ENCODE data around the gene POLR2M.

POLR2M gene

DNA sequence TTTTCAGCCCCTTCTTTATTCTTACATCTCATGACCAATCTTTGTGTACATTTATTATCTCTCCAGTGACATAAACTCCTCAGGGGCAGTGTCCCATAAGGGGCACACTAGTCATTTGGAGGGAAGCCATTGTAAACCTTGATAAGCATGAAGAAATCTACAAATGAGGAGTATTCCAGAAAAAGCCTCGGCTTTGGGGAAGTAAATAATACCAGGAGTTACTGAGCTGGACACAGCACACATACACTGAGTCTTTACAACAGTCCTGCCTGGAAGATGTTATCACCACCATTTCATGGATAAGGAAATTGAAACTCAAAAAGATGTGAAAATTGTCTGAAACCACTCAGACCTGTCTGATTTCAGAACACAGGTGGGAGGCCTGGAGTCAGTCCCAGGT, 15.4 kb upstream of the POLR2M start:
- FAIRE-seq (no peak), DNase-seq (ENCODE audit: low spot score) (no peak)

DNA sequence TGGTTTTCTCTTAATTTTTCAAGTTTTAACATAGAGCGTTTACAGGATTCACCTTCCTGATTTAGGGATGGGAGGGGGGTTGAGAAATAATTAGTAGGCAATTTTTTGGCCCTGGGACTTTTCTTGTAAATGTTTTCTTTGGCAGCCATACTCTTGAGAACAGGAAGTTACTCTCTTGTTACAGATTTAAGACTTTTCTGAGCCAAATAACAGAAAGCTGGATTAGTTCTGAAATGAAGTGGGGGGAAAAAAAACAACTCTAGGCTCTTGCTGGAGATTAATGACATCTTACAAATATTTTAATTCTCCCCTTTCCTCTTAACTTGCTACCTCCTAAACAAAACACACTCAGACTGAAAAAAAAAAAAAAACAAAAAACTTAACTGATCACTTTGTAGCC, 13.8 kb upstream of the POLR2M start:
- DNase-seq (ENCODE audit: low spot score) (no peak), FAIRE-seq (no peak)

- DNase-seq (ENCODE audit: low spot score) (no peak), FAIRE-seq (no peak)
Measured at GRCh38 chr15:57694279-57694678, 12.2 kb upstream of the POLR2M start.

DNA sequence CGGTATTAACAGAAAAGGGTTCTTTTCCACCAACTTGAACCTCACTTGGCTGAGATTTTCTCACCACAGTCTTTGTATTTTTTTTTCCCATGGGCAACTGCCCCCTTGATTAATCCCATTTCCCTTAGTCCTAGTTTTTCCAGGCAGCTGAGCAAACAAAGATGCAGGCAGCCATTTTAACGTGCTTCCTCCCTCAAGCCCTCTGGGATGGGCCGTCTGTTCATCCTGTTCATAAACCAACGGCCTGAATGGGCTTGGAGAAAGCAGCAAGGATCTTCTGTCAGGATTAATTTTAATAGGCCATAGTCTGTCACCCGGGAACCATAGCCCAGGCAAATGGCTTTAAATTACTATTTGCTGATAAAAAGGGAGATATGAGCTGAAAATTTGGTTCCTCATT, 10.4 kb upstream of the POLR2M start:
- FAIRE-seq, result no peak
- no peak for DNase-seq (ENCODE audit: low spot score)

GRCh38 chr15:57697588-57697987, 8.9 kb upstream of the POLR2M start:
- FAIRE-seq (no peak), DNase-seq (ENCODE audit: low spot score) (no peak)

DNA sequence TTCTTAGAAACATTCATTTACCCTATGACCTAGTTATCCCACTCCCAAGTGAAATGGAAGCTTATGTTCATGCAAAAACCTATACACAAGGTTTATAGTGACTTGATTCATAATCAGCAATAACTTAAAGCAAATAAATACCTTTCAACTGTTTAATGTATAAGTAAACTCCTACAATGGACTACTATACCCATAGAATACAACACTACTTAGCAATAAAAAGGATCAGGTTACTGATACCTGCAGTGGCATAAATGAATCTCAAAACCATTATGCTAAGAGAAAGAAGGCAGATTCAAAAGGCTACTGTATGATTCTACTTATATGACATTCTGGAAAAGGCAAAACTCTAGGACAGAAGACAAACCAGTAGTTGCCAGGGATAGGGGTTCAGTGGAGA, 8.3 kb upstream of the POLR2M start:
- DNase-seq (ENCODE audit: low spot score) (no peak), FAIRE-seq (no peak)

- DNase-seq (ENCODE audit: low spot score) (no peak), FAIRE-seq (no peak)
Measured at GRCh38 chr15:57698991-57699390, 7.5 kb upstream of the POLR2M start.

GRCh38 chr15:57703387-57703786, 3.1 kb upstream of the POLR2M start:
- FAIRE-seq (no peak), DNase-seq (ENCODE audit: low spot score) (no peak)

- no peak for FAIRE-seq
Measured at GRCh38 chr15:57704441-57704840, 2.1 kb upstream of the POLR2M start.

DNA sequence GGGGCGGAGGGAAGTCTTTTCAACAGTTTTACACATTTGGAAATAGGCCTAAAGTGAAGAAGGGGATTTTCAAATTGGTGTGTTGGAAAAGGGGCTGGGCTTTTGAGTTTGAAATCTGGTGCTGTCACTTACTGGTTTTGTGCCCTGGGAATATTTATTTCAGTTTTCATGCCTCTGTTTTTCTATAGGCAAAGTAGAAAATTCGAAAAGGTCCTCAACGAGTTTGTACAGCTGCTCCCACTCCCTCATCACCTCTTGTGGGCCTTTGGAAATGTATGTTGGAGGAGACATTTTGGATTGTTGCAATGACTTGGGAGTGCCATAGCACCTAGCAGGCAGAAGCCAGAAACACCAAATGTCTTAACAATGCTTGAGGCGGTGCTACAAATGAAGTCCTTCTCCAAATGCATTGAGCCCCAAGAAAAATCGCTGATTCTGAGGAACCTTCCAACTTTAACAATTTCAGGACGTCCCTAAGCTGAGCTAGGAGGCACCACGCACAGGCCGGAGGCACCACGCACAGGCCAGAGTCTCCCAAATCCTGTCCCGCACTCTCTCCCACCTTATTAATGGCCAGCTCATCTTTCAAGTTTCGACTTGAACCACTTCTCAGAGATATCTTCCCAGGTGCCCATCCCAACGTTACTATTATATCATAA, 639 bp upstream of the POLR2M start:
- no peak for FAIRE-seq
- DNase-seq (ENCODE audit: low spot score), result no peak

More at GRCh38 chr15:57704441-57704840, 2.1 kb upstream of the POLR2M start:
- DNase-seq (ENCODE audit: low spot score), result no peak

DNA sequence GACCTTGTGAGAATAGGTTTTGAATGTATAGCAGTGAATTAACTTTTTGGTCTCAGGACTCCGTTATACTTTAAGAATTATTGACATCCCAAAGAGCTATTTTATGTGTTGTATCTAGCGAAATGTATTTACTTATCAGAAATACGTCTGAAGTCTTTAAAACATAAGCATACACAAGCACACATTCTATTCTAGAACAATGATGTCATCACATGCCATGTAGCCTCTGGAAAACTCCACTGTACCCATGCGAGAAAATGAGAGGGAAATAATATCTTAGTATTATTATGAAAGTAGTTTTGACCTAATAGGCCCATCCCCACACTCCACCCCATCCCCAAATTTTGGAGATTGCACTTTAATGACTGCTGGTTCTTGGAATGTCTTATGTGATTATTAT, 1.5 kb downstream of the POLR2M start:
- DNase-seq (ENCODE audit: low spot score), result no peak
- FAIRE-seq, result no peak

- FAIRE-seq, result no peak
- DNase-seq (ENCODE audit: low spot score), result no peak
Measured at GRCh38 chr15:57718309-57718708, 11.8 kb downstream of the POLR2M start.

DNA sequence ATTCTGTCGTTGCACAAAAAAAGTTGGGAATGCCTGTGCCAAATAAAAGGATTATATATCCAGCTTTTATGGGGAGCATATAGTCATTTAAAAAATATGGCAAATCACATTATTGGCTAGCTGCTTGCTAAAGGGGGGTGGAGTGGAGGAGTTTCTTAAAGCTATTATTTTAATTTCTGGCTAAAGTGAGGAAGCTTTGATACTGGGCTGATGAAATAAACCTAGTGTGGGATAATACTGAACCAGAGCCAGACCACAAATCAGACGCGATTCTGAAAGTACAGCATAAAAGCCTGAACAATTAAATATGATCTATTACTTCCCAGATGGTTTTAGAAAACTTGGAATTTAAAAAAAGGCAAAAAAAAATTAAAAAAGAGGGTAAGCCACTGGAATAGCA, 14.4 kb downstream of the POLR2M start:
- DNase-seq (ENCODE audit: low spot score) (no peak), FAIRE-seq (no peak)

- DNase-seq (ENCODE audit: low spot score), result peak; percentile 40
- FAIRE-seq, result no peak
Measured at GRCh38 chr15:57726411-57726810, 19.9 kb downstream of the POLR2M start.

DNA sequence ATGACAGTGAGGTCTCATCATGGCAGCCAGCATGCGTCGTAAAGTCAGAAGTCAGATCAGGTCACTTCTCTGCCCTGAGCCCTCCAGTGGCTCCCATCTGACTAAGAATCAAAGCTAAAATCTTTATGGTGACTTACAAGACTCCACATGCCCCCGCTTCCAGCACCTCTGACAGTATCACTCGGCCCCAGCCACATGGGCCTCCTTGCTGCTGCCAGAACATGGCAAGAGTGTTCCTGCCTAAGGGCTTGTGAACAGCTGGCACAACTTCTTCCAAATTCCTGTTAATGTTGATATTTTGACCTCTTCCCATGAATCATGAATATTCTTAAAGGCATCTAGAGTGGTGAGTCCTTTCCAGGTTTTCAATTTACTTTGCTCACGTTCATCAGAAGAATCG, 20.5 kb downstream of the POLR2M start:
- FAIRE-seq, result no peak
- DNase-seq (ENCODE audit: low spot score), result no peak

GRCh38 chr15:57728436-57728835, 21.9 kb downstream of the POLR2M start:
- FAIRE-seq (no peak), DNase-seq (ENCODE audit: low spot score) (no peak)

- no peak for FAIRE-seq
- DNase-seq (ENCODE audit: low spot score), result no peak
Measured at GRCh38 chr15:57730876-57731275, 24.4 kb downstream of the POLR2M start.

GRCh38 chr15:57731530-57732103, 25.1 kb downstream of the POLR2M start:
- no peak for DNase-seq (ENCODE audit: low spot score)
- no peak for FAIRE-seq

DNA sequence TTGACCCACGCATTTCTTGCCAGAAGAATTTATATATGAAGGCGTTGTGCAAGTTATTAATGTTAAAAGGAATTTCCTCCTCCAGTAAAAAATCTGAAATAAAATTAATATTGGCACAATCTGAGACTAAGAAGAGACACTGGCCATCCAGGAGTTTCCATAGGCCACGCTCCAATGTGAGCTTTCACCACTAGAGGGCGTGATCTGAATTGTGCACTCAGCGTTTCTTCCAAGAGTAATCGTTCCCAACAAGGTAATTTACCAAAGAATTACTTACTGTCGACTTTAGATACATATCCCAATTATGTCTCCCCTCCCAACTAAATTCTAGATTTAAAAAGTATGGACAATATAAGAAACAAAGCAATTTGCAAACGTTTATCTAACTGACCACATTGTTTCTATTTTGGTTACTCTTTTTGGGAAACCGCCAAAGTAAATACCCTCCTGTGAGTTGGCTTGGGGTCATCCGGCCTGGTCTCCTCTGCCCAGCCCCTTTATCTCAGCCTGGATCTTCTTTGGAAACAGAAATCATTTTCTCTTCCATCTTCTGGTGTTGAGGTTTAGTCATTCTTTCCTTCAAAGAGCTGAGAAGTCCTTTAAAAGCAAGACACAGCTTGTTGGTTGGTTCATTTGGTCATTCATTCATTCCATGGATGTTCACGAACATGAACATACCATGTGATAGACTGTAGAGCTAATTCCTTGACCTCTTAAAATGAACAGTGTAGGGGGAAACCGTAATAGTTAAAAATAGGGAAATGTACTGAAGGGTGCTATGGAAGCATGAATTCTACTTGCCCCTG, 26.2 kb downstream of the POLR2M start:
- DNase-seq (ENCODE audit: low spot score) (peak; percentile 10), FAIRE-seq (peak; percentile 50)

DNA sequence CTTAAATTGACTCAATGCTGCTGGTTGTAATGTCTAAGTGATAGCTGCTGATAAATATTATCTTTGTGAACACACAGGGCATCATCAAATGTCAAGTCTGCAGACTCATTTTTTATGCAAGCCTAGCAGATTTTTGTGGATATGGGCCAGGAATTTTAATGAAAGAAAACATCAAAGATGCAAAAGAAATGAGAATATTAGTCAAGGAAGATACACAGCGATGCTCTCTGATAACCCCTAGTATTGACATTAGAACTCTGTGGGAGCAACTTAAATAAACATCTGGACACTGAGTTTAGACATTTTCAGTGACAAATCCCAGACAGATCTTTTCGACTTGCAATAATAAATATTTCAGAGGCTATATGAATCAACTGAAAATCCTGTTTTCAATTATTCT, 28.3 kb downstream of the POLR2M start:
- DNase-seq (ENCODE audit: low spot score), result no peak
- no peak for FAIRE-seq

DNA sequence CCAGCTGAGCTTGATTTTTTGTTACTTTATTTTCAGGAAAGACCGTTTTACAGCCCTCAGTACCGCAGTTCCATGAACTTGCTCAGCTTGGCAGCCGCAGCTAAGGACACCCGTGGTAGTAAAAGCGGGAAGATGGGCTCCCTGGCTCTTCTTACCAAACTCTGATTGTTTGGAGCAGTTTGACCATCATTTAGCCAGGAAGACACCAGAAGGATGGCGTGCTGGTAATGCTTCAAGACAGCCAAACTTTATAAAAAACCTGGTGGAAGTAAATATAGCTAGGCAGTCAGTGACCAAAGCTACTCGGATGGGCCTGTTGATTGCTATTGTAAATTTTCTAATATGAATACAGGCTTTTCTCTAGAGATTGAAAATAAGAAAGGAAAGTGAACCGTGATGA, 28.9 kb downstream of the POLR2M start:
- FAIRE-seq (no peak), DNase-seq (ENCODE audit: low spot score) (no peak)

- no peak for DNase-seq (ENCODE audit: low spot score)
Measured at GRCh38 chr15:57735891-57736290, 29.4 kb downstream of the POLR2M start.

DNA sequence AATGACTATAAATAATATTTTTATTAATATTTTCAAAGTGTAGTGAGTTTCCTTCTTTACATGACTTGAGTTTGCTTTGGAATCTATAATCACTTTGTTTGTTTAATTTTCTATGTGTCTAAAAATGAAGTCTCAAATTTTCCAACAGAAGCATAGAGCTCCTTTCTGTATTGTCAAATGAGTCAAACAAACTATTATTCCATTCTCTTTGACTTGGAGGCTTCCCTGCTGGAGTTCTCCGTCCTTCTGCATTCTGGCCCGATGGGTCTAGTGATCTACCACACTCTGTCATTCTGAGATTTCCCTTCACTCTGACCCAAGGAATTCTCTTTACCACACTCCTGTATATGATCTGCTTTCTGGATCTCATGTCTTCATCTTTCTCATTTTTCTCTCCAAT, 30.1 kb downstream of the POLR2M start:
- no peak for DNase-seq (ENCODE audit: low spot score)
- no peak for FAIRE-seq

More at GRCh38 chr15:57735891-57736290, 29.4 kb downstream of the POLR2M start:
- FAIRE-seq, result no peak
